ENCODE results near the gene MTPN.
A peak's percentile ranks its signal among the peaks of the same experiment; 100 is the strongest.

Gene MTPN, protein sequence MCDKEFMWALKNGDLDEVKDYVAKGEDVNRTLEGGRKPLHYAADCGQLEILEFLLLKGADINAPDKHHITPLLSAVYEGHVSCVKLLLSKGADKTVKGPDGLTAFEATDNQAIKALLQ

DNA sequence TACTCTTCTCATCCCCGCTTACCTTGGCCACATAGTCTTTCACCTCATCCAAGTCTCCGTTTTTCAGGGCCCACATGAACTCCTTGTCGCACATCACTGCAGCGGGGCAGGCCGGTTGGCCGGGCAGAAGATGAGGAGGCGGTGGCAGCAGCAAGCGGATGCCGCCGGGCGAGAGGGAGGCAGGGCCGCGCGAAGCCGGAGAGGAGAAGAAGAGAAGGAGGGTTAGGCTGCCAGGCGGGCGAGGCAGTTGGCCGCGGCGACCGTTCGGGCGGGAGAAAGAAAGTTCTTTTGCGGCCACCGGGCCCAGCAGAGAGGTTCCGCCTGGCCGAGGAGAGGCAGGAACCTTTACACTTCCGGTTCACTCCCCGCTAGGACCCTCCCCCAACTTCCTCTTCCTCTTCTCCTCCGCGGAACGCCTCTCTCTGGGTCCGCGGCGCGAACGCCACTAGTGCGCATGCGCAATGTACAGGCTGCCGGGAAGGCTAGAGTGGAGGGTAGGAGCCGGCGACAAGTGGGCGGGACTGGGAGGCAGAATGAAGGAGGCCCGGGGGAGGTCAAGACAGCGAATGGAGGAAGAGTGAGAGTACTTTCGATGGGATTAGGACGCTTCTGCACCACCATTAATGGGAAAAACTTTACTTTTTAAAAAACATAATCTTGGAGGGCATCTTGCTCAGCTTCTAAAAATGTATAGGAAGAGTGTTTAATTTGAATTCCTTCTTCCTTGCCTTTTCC, at the start of gene MTPN:
Gene MTPN (minus strand): TSS at position 353 of the 735 bp plus-strand sequence. CDS start 259 bp downstream, at position 94.
- peak; percentile 95 to 98 for DNase-seq

DNA sequence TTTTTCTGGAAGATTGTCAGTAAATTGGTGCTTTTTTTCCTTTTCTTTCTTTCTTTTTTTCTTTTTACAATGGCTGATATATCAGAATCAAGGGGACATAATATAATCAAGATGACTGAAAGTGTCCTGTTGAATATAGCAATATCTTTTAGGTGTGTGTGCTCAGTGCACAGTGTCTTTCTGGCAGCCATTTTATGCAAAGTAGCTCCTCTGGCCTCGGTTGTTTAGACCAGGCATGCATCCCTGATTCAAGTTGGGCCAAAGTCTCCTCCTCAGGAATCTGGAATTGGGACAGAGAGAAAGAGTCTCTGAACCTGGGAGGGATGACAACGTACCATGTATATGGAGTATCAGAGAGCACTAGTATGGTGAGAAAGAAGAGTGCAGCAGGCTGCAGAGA, 49.0 kb upstream of the MTPN start:
- no peak for DNase-seq

DNA sequence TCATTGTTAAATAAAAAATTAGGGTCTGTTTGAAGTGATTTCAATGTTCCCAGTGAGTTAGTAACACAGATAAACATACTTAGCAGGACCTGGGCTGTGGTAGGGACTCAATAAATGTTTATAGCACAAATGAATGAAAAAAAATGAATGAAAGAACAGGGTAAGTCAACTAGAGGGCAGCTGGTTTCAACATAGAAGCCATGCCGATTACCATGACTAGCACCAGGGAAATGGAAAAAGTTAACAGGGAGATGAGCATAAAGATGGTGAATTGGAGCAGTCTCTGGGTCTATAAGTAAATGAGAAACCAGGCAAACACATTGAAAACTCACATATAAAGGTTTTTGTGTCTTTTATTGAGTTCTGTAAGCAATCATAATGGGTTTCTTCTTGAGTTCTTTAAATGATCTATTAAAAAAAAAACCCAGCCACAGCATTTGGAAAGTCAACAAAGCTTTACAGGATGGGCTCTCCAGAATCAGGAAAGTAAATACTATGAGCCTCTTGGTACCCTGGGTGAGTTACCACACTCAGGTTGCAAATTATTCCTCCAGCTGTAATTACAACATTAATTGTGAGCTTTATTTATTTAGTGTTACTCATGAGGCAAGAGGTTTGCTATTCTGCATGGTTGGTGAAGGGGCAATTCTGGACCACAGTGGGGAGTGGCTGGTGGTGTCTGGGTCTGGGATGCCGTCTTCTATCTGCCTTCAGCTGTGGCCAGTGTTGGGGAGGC, 46.1 kb upstream of the MTPN start:
- no peak for DNase-seq

DNA sequence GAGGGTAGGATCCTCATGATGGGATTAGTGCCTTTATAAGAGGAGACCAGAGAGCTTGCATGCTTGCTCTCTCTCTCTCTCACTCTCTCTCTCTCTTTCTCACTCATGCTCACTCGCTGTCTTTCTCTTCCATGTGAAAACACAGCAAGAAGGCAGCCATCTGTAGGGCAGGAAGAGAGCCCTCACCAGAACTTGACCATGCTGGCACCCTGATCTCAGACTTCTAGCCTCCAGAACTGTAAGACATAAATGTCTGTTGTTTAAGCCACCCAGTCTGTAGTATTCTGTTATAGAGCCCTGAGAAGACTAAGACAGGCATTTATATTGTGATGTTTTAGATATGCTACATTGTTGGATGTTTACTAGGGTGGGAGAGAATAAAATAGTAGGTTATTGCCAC, 43.4 kb upstream of the MTPN start:
- no peak for DNase-seq

DNA sequence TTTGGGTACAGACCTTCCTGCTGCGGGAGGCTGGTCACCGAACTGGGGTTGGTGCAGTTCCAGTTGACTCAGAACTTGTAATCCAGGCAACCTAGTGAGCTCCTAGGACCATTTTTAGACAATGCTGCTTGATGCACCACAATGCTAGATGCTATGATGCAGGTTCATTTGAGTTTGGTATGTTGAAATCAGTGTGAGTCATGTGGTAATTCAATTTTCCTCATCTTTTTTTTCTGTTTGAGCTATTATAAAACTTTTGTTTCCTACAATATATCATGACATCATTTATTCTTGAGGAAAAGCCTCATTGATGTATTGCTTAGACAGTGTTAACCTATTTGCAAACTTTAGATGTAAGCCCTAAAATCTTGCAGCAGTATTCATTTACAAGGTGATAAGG, 40.9 kb upstream of the MTPN start:
- no peak for DNase-seq

DNA sequence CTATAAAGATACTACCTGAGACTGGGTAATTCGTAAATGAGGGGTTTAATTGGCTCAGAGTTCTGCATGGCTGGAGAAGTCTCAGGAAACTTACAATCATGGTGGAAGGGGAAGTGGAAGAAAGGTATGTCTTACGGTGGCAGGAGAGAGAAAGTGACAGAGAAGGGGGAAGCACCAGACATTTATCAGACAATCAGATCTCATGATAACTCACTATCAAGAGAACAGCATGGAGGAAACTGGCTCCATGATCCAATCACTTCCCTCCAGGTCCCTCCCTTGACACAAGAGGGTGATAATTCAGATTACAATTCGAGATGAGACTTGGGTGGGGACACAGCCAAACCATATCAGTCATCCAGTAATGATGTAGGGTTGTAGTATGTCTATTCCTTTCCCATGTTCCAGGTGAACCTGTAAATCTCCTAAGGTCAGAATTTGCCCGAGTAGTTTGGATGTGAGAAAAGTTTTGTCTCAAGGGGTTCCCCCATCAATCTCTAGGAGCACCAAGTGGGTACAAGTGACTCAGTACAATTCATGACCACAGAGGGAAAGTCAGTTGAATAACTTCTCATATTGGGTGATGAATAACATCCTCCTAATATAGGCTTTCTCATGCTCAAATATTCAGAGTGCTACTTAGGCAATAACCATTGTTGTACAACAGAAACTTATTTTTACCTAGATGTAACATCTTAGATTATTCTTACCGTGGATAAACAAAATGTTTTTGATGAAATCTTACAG, 39.7 kb upstream of the MTPN start:
- no peak for DNase-seq

DNA sequence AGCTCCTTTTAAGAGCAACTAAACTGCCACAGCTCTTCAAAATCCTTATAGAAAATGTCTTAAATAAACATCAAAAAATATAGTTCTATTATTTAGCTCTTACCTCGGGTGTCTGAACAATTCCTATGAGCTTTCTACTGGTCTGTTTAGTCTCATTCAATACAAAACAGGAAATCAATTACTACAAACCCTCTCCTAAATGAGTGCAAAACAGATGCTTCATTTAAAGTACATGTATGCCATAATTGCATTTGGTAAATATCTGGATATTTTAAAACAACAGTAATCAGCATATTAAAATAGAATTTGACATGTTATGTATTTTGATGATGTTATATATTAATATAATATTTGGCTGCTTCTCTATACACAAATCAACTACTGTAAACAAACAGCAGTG, 38.5 kb upstream of the MTPN start:
- DNase-seq = no peak

DNA sequence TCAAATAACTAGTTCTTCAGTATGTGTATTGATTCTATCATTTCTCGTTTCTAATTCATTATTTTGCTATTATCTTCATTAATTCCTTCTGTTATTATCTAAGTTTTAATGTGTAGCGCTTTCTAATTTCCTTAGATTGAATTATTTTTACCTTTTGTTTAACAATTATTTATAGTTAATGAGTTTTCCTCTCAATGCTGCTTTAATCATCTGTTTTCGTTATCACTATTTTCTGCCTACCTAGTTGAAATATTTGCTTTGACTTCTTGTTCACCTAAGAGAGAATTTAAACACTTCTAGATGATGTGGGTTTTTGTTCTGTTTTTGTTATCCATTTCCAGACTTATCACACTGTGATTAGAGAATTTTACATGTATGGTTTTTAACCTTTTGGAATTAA, 37.5 kb upstream of the MTPN start:
- DNase-seq = no peak

DNA sequence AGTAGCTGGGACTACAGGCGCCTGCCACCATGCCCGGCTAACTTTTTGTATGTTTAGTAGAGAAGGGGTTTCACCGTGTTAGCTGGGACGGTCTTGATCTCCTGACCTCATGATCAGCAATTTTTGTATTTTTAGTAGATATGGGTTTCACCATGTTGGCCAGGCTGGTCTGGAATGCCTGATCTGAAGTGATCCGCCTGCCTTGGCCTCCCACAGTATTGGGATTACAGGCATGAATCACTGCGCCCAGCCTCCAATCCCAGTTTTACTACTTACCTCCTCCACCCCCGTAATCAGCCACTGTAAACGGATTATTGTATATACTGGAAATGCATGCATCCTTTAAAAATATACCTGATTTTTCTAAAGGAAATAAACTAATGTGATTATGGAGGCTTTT, 35.1 kb upstream of the MTPN start:
- DNase-seq = no peak

DNA sequence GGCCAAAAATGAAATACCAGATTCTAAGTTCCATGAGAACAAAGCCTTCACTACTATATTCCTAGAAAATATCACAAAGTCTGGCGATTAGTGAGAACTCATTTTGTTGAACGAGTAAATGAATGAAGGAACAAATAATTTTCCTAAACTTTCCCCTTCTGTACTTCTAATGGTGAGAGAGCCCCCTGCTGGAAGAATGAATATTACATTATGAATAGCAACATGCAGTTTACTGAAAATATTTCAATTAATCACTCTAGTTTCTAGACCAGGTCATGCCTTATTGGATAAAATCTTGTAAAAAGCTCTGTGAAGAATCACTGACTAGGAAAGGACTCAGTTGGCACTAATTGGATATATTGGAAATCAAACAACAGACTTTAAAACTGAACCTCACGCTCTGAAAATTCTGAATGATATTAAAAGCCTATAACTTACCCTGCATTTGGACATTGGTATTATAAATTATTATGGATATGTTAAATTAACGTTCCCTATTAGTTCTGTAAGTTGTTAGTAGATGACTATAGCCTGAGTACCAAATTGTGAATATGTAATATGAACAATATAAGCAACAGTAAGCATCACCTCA, 32.4 kb upstream of the MTPN start:
- DNase-seq = peak; percentile 16 to 72

DNA sequence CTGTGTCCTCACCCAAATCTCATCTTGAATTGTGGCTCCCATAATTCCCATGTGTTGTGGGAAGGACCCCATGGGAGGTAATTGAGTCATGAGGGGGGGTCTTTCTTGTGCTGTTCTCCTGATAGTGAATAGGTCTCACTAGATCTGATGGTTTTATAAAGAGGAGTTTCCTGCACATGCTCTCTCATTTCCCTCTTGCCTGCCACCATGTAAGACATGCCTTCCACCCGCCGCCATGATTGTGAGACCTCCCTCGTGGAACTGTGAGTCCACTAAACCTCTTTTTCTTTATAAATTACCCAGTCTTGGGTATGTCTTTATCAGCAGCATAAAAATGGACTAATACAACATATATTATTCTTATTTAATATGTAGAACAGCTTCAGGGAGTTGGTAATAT, 29.0 kb upstream of the MTPN start:
- no peak for DNase-seq

DNA sequence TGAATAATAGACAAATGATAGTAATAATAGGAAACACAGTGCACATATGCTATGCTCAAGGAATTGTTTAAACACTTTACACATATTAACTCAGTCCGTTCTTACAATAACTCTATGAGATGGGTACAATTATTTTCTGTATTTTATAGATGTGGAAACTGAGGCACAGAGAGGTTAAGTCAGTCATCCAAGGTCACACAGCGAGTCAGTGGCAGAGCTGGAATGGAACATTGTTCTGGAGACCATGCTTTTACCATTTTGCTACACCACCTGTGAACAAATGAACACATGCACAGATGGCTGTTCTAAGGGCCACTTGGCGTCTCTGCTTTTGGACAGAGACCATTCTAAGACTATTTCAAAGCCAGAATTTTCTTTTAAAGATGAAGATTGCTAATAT, 26.9 kb upstream of the MTPN start:
- no peak for DNase-seq

DNA sequence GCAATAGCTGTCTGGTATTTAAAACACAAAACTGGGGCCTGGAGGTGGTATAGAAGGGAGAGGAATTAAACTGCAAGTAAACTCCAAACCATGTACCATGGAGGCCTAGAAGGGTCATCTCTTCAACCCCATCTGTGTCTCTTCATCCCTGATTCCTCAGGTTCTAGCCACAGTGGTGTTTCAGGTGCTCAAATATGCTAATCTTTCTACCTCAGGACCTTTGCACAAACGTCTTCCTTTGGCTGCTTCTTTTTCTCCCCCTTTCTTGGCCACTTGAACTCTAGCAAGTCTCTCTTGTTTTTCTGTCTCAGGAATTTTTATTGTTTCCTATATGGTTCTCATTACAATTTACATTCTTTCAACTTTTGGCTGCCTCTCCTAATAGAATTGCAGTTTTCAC, 25.6 kb upstream of the MTPN start:
- DNase-seq = no peak

DNA sequence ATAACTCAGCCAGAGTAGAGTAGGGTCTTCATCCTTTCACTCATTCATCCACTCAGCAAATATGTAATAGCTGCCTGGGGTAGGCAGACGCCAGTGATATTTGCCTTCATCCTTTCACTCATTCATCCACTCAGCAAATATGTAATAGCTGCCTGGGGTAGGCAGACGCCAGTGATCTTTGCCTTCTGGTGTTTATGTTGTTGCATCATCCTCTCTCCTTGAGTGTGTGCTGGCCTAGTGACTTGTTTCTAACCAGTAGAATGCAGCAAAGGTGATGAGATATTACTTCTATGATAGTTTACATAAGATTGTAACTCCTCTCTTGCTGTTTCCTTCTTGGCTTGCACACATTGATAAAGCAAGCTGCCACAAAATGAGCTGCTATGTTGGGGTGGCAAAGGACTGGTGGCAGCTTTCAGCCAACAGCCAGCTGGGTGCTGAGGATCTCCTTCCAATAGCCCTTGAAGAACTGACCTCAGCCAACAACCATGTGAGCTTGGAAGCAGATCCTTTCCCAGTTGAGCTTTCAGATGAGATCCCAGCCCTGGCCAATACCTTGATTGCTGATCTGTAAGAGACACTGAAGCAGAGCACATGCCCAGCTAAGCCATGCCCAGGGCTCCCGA, 23.2 kb upstream of the MTPN start:
- DNase-seq = no peak

DNA sequence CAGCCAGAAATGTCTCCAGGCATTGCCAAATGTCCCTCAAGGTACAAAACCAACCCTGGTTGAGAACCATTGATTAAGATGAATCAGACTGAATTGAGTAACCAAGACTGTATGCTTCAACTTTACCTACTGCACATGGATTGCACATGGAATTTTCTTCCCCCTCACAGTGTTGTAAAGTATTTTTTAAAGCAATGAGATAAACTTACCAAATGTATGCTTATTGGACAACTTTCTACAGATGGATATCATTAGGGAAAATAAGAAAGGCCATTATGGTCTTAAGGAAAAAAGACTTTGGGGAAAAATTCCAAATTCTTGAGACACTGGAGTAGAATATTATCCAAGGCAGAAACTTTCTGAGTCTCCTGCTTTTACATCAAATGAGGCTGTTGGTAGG, 20.9 kb upstream of the MTPN start:
- no peak for DNase-seq

DNA sequence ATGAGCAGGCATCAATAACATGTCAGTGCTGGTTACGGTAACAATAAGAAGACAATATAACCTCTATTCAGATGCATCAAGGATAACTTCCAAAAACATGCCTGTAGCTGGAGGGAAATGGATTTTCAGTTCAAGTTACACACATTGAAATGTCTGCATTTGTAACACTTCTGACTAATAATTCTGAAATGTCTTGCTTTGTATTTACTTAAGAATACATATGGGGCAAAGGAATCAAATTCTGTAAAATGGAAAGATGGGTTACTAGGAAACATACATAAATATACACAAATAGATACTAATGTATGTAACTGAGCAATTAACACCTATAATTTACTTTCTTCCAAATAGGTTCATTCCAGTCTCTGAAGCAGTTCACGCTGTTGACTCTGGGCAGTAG, 18.6 kb upstream of the MTPN start:
- DNase-seq = no peak

DNA sequence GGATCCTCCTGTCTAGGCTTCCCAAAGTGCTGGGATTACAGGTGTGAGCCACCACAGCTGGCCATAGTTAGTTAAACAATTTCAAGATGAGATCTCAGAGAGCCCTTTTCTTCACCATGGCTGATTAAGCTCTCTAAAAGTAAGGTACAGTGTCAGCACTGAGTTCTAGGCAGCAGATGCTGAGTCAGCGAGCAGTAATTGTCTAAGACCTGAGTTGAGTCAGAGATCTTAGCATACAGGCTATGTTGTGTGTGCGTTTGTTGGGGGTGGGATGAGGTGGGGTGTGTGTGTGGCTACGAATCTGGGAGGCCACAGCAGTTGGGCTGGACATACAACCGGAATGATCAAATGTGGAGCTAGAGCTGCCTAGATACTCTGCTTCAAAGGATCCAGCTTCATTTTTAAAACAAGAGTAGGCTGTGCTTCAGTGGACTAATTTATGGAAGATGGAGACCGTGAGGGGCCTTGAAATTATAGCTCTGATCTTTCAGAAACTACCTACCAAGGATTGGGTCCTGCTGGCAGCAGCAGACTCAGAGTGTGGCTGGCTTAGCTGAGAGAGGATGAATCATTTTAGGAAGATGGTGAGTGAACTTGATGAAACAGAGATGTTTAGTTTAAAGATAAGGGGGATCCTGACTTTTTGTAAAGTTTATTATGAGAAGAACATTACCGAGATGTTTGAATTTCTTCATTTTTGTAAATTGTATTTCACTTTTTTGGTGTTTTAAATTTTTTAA, 17.5 kb upstream of the MTPN start:
- DNase-seq = no peak

DNA sequence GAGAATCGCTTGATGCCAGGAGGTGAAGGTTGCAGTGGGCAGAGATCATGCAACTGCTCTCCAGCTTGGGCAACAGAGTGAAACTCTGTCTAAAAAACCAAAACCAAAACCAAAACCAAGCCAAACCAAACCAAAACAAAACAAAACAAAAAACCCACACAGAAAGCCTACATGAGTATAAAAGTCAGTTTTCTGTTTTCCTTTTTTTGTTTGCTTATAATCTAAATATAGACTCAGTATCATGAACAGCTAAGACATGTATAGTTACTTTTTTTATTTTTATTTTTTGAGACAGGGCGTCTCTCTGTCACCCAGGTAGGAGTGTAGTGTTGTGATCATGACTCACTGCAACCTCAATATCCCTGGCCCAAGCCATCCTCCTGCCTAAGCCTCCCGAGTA, 16.8 kb upstream of the MTPN start:
- DNase-seq = no peak

DNA sequence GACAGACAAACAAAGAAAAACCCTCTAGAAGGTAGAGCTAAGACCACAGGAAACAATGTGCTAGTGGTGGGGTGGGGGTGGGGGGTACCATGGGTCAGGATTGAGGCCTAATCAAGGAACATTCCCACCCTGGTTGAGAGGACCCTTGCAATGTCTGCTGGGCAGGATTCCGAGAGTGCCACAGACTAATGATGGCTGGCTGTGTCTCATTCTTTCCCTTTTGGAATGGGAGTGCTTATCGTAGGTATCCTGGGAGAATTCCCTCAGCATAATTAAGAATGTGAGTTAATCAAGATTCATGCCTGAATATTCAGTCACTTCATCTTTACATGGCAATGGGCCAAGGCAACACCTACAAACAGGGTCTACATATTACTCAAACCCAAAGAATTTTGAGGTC, 14.7 kb upstream of the MTPN start:
- DNase-seq = no peak

DNA sequence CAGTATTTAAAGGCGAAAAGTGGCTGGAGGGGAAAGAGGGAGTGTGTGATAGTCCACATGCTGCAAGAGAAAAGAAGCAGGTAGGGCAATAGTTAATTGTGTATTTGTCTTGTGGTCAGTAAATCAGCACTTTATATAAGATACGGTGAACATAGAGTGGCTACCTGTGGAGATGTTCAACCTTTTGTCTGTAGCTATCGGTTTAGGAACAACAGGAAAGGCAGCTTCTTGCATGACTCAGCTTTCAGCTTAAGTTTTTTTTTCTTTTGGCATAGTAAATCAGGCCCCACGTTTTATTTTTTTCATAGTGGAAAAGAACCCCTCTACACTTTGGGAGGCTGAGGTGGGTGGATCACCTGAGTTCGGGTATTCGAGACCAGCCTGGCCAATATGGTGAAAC, 14.2 kb upstream of the MTPN start:
- no peak for DNase-seq

DNA sequence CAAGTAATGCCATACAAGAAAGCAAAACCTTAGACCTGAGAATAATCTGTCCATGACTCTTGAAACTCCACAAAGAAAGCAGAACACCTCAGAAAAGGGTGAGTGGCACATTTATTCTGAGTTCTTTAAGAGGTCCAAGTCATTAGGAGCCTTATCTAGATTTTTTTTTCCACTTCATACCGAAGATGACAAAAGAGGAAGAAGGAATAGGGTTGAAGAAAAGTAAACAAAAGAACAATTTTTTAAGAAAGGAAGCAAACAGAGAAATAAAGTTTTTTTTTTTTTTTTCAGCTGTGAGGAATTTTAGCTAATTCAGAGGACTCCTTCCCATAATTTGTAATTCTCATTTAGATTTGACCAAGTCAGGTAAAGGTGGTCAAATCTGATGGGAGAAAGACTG, 13.1 kb upstream of the MTPN start:
- no peak for DNase-seq
